ENCODE results near the gene ATG9B.
A peak's percentile ranks its signal among the peaks of the same experiment; 100 is the strongest.

Gene ATG9B

DNA sequence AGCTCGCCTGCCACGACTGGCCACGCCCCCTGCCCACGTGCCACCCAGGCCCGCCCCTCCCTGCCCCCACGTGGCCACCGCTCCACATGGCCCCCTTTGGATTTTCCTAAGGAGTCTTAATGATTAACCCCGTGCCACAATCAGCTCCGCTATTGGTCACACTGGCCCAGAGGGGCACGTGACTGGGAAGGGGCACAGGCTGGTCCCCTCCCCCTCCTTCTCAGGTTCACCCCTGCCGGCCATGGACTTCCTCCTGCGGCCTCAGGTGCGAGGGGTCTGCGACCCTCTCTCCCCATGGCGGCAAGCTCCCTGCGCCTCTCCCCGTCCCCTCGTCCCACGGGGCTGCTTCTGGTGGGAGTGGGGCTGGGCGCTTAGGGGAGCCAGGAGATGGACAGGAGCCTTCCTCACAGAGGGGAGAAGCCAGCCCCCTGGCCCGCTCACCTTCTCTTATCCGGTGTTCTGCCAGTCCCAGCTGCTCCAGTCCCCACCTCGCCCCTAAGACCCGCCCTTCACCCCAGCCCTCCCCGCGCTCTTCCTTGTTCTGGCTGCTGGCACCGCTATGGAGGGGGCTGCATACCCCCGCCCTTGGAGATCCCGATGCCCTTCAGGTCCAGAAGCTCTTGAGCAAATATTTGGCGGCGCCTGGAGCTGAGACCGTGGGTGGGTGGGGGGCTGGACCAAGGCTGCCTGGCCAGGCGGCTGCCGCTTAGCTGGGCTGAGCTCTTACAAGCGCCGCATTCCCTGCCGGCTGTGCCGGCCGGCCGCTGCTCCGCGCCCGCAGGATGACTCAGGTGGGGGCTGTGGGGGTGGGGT lies 38.3 kb upstream of the ATG9B start:
- H3K9ac ChIP-seq (ENCODE audit: low read length) = peak overlapping the region; percentile 19
- H3K27ac ChIP-seq (ENCODE audit: low read length) = no peak overlapping the region
- peak overlapping the region; percentile 52 for H3K4me3 ChIP-seq (ENCODE audit: low read length)

DNA sequence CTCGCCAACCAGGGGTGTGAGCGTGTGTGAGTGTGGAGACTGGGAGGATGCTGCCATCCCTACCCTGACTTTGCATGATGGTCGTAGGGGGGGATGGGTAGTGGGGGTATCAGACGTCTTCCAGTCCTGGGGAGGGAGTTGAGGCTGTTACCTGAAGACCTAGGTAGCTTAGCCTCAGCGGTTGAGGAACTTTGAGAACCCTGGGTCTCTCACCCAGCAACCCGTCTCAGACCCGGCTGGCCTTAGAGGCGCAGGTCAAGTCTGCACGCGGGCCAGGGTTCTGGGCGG lies 37.8 kb upstream of the ATG9B start:
- Histone ChIP-seq H3K27ac (ENCODE audit: low read length) (no peak overlapping the region), H3K4me3 (ENCODE audit: low read length) (peak overlapping the region; percentile 37), H3K36me3 (ENCODE audit: control insufficient read depth, low read depth, low read length) (peaks cover 10% of the 10 kb centered on the region)

More for the DNA sequence above, 38.3 kb upstream of the ATG9B start:
- Histone ChIP-seq H3K27me3 (ENCODE audit: control insufficient read depth, insufficient read depth, low read length) (peaks cover 21% of the 10 kb centered on the region), H3K4me1 (ENCODE audit: control insufficient read depth, low read depth, low read length) (peaks cover 25% of the 10 kb centered on the region), H3K9me3 (ENCODE audit: control insufficient read depth, low read depth, low read length) (no peaks in the 10 kb centered on the region), H3K36me3 (ENCODE audit: control insufficient read depth, low read depth, low read length) (peaks cover 14% of the 10 kb centered on the region)

DNA sequence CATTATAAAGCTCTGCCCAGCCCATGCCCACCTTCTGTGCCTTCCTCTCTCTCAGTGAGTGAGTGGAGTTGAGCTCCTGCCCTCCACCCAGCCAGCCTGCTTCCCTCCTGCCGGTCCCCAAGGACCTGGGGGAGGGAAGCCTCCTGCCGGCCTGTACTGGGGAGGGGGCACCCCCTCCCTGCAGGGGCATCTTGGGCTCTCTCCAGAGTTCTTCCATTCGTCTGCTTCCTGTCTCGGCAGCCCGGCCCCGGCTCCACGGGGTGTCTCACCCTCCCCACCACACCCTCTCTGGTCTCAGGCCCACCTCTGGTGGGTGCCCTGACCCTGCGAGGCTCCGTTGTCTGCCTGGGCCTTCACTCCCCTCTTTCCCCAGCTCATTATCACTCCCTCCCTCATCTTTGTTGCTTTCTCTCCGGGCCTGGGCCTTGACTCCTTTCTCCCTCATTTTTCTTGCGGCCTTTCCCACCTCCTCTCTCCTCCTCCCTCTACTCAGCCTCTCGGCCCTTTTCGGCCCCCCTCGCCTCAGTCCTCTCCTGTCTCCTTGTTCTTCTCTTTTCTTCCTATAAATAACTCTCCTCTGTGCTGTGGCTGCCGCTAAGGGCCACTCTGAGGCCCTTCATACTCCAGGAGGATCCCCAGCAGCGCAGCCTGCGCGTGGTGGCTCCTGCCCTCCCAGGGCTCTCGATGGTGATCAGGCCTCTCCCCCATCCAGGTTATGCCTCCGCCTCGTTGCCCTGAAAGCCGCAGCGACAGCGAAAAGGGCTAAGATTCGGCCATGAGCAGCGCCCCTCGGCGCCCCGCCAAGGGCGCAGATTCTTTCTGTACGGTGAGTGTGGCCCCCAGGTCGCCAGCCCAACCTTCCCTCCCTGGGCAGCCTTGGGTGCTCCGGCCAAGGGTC lies 37.2 kb upstream of the ATG9B start:
- H3K9ac ChIP-seq (ENCODE audit: low read length) = no peak overlapping the region
- peak overlapping the region; percentile 78 for H3K4me3 ChIP-seq (ENCODE audit: low read length)
- H3K36me3 ChIP-seq (ENCODE audit: control insufficient read depth, low read depth, low read length) = peaks cover 10% of the 10 kb centered on the region
- no peaks in the 10 kb centered on the region for H3K9me3 ChIP-seq (ENCODE audit: control insufficient read depth, low read depth, low read length)
- H3K27ac ChIP-seq (ENCODE audit: low read length) = no peak overlapping the region
- peaks cover 31% of the 10 kb centered on the region for H3K27me3 ChIP-seq (ENCODE audit: control insufficient read depth, insufficient read depth, low read length)
- H3K4me1 ChIP-seq (ENCODE audit: control insufficient read depth, low read depth, low read length) = peaks cover 31% of the 10 kb centered on the region

More for the DNA sequence above, 37.8 kb upstream of the ATG9B start:
- Histone ChIP-seq H3K9ac (ENCODE audit: low read length) (no peak overlapping the region), H3K9me3 (ENCODE audit: control insufficient read depth, low read depth, low read length) (no peaks in the 10 kb centered on the region), H3K4me1 (ENCODE audit: control insufficient read depth, low read depth, low read length) (peaks cover 28% of the 10 kb centered on the region), H3K27me3 (ENCODE audit: control insufficient read depth, insufficient read depth, low read length) (peaks cover 25% of the 10 kb centered on the region)

DNA sequence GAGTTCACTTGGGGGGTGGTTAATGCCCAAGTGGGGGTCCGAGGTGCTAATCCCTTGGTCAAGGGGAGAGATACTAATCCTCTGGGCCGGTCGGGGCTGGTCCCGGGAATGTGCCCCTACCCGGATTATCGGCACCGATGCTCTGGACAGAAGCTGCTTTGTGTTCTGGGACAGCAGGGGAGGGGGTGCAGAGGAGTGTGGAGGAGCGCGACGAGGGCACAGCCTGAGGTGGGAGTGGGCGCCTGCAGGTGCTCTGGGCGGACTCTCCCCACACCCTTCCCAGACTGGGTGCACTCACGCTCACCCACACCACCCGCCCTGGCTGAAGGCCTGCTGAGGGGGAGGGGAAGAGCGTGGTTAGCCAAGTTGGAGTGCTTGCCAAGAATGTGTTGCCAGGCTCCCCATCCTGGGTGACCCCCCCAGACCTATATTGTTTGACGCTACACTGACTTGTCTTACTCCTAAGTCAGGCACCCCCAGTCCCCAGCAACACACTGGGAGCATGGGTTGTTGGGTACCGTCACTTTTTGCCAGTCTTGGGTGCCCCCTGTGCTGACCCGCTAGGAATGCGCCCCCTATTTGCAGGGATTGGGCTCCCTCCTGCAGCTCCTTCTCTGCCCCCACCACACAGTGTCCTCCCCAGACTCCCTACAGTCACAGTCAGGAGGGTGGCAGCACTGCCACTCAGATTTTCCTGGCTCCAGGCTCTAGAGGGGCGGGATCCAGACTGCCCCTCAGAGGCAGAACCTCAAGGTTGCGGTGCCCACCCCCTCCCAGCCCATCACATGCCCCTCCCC lies 36.3 kb upstream of the ATG9B start:
- Histone ChIP-seq H3K9ac (ENCODE audit: low read length) (peak overlapping the region; percentile 36), H3K9me3 (ENCODE audit: control insufficient read depth, low read depth, low read length) (no peaks in the 10 kb centered on the region), H3K27me3 (ENCODE audit: control insufficient read depth, insufficient read depth, low read length) (peaks cover 39% of the 10 kb centered on the region), H3K4me3 (ENCODE audit: low read length) (peak overlapping the region; percentile 78), H3K4me1 (ENCODE audit: control insufficient read depth, low read depth, low read length) (peaks cover 31% of the 10 kb centered on the region), H3K36me3 (ENCODE audit: control insufficient read depth, low read depth, low read length) (peaks cover 10% of the 10 kb centered on the region), H3K27ac (ENCODE audit: low read length) (no peak overlapping the region)

DNA sequence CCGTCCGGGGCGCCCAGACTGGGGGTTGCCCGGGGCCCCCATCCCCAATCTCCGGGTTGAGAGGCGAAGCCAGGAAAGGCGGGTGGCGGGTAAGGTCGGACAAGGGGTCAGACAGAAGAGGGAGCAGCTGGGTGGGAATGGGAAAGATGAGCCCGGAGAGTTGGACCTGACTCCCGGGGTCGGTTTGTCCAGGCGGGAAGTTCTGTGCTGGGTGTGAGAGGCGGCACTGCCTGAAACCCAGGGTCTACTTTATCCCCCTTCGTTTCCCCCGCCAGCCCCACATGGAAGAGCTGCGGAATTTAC lies 35.8 kb upstream of the ATG9B start:
- H3K27me3 ChIP-seq (ENCODE audit: control insufficient read depth, insufficient read depth, low read length) = peaks cover 40% of the 10 kb centered on the region
- H3K4me3 ChIP-seq (ENCODE audit: low read length) = peak overlapping the region; percentile 78
- H3K4me1 ChIP-seq (ENCODE audit: control insufficient read depth, low read depth, low read length) = peaks cover 31% of the 10 kb centered on the region
- no peak overlapping the region for H3K27ac ChIP-seq (ENCODE audit: low read length)
- H3K9ac ChIP-seq (ENCODE audit: low read length) = peak overlapping the region; percentile 36
- H3K36me3 ChIP-seq (ENCODE audit: control insufficient read depth, low read depth, low read length) = peaks cover 7% of the 10 kb centered on the region
- H3K9me3 ChIP-seq (ENCODE audit: control insufficient read depth, low read depth, low read length) = no peaks in the 10 kb centered on the region

DNA sequence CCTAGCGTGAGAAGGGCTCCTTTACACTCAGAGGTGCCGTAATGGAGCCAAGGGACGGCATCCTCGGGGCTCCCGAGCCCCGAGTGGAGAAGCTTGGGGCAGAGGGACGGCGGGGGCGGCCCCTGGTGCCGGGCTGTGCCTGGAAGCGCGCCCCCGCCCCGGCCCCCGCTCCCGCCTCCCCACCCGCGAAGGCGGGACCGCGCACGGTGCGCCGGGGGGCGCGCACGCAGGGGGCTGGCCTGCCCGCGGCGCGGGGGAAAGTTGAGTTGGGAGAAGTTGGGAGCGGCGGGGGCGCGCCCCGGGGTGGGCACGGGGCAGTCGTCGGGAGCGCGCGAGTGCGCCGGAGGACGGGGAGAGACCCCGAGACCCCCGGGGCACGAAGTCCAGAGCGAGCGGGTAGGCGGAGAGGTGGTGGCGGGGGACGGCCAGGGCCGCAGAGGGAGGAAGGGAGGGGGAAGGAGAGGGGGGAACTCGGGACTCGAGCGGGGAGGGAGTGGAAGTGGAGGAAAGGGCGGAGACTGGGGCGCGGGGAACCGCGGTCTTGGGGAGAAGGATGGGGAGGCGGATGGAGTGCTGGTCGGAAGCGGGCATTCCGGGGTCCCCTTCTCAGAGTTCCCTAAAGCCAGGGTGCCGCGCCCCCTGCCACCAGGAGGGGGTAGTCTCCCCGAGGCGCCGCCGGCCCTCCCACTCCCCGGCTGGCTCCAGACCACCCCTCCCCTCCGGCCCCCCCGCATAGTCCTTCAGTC lies 35.2 kb upstream of the ATG9B start, which contains the start of gene SLC4A2:
SLC4A2 (plus strand) TSS at position 223 of the 746 bp plus-strand sequence. CDS start 2,399 bp downstream, outside the sequence.
- peaks cover 40% of the 10 kb centered on the region for H3K27me3 ChIP-seq (ENCODE audit: control insufficient read depth, insufficient read depth, low read length)
- peak within 1 kb of the TSS; percentile 36 for H3K9ac ChIP-seq (ENCODE audit: low read length)
- H3K36me3 ChIP-seq (ENCODE audit: control insufficient read depth, low read depth, low read length) = peaks cover 1% of the 10 kb centered on the region
- no peaks in the 10 kb centered on the region for H3K9me3 ChIP-seq (ENCODE audit: control insufficient read depth, low read depth, low read length)
- H3K4me1 ChIP-seq (ENCODE audit: control insufficient read depth, low read depth, low read length) = peaks cover 31% of the 10 kb centered on the region
- H3K4me3 ChIP-seq (ENCODE audit: low read length) = peak within 1 kb of the TSS; percentile 78
- no peak within 1 kb of the TSS for H3K27ac ChIP-seq (ENCODE audit: low read length)

DNA sequence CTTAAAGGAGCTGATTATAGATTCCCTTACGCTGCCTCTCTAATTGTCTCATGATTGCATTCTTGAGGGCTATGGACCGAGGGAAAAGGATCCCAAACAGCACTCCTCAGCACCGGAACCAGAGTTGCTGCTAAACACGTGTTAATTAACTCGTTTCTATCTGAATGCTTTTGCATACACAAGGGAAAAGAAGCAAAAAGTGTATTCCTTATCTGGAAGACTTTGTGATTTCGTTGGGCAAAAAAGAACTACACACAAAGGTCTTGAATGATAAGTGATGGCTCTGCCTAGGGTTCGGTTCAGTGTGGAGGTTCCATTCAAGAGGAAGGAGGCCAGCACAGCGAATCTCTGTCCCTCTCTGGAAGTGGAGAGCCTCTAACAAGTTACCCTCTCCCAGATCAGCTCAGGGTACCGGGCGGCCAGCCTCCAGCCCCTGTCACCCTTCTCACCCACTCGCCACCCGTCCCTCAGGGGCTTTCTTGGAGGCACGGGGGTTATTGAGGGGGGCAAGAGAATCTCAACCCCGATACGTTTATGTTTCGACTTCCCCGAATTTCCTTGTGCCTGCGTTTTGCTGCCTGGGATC lies 34.6 kb upstream of the ATG9B start:
- peaks cover 31% of the 10 kb centered on the region for H3K4me1 ChIP-seq (ENCODE audit: control insufficient read depth, low read depth, low read length)

DNA sequence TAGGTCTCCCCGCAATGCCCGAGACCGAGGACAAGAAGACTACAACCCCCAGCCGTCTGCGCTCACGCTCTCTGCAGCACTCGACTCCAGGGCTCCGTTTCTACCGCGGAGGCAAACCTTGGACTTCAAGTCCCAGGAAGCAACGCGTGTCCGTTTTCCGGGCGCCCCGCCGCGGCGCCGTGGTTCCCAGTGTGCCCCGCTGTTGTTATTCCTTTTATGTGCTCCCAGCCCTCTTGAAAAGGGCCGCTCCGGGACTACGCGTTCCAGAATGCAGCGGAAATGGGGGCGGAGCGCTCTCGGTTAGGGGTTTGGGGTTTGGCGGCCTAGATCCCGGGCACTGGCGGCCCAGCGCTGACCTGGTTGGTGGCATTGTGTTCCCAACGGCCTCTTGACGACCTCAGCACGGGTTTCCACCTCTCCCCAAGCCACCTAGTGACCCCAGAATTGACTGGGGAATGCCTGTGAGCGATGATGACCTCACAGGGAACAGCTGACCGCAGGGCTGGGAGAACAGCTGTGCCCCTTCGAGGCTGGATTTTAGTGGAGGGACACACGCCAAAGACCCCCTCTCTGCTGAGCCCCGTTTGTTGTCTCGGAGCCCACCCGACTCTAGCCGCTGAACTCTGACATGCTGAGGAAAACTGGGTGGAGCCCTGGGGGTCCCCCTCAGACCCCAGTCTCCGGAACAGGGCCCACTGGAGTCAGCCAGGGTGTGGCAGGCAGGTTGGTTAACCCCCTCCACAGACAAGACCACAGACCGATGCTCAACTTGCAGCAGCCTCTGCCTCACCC lies 33.9 kb upstream of the ATG9B start:
- H3K9me3 ChIP-seq (ENCODE audit: control insufficient read depth, low read depth, low read length) = no peaks in the 10 kb centered on the region
- peaks cover 40% of the 10 kb centered on the region for H3K27me3 ChIP-seq (ENCODE audit: control insufficient read depth, insufficient read depth, low read length)
- no peak overlapping the region for H3K27ac ChIP-seq (ENCODE audit: low read length)
- H3K4me1 ChIP-seq (ENCODE audit: control insufficient read depth, low read depth, low read length) = peaks cover 31% of the 10 kb centered on the region
- no peaks in the 10 kb centered on the region for H3K36me3 ChIP-seq (ENCODE audit: control insufficient read depth, low read depth, low read length)
- peak overlapping the region; percentile 29 for H3K9ac ChIP-seq (ENCODE audit: low read length)
- H3K4me3 ChIP-seq (ENCODE audit: low read length) = peak overlapping the region; percentile 84

More for the DNA sequence above, 34.6 kb upstream of the ATG9B start:
- peaks cover 40% of the 10 kb centered on the region for H3K27me3 ChIP-seq (ENCODE audit: control insufficient read depth, insufficient read depth, low read length)
- no peaks in the 10 kb centered on the region for H3K36me3 ChIP-seq (ENCODE audit: control insufficient read depth, low read depth, low read length)
- H3K27ac ChIP-seq (ENCODE audit: low read length) = no peak overlapping the region
- no peaks in the 10 kb centered on the region for H3K9me3 ChIP-seq (ENCODE audit: control insufficient read depth, low read depth, low read length)
- H3K4me3 ChIP-seq (ENCODE audit: low read length) = peak overlapping the region; percentile 78
- peak overlapping the region; percentile 29 for H3K9ac ChIP-seq (ENCODE audit: low read length)

DNA sequence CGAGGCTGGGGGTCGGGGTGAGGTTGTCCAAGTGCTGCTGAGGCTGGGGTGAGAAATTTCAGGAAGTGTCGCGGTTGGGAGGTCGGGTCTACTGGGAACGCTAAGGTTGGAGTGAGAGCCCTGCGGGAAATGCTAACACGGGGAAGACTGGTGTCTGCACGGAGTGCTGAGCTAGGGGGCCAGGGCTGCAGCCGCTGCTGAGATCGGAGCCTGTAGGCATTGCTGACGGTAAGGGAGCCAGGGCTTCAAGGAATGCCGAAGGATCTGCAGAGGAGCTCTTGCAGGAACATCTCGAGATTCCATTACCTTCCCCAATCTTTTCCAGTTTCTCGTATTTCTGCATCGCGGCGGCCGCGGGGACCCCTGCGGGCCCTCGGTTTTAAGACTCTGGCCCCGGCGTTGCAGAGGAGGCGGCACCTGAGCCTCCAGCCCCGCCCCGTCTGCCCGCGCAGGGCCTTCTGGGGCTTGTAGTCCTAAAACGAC lies 33.3 kb upstream of the ATG9B start, which contains the start of gene CDK5:
CDK5 (minus strand) TSS at position 392 of the 483 bp plus-strand sequence; CDS start at position 343, 49 bp downstream.
- Histone ChIP-seq H3K27ac (ENCODE audit: low read length) (no peak within 1 kb of the TSS), H3K4me3 (ENCODE audit: low read length) (peak within 1 kb of the TSS; percentile 84), H3K27me3 (ENCODE audit: control insufficient read depth, insufficient read depth, low read length) (peaks cover 43% of the 10 kb centered on the region), H3K9ac (ENCODE audit: low read length) (peak within 1 kb of the TSS; percentile 29), H3K9me3 (ENCODE audit: control insufficient read depth, low read depth, low read length) (no peaks in the 10 kb centered on the region), H3K4me1 (ENCODE audit: control insufficient read depth, low read depth, low read length) (peaks cover 31% of the 10 kb centered on the region), H3K36me3 (ENCODE audit: control insufficient read depth, low read depth, low read length) (no peaks in the 10 kb centered on the region)
